Measurements from ENCODE around the gene SCGB2B2. TPM values are rescaled to one million over a fixed set of nuclear protein-coding genes. Genes with fewer than 3 reads are reported as not detected.

Gene SCGB2B2
- total RNA-seq, 1 experiment from 2014 or later, result 0.20 TPM

- TF ChIP-seq, protein P1, sequence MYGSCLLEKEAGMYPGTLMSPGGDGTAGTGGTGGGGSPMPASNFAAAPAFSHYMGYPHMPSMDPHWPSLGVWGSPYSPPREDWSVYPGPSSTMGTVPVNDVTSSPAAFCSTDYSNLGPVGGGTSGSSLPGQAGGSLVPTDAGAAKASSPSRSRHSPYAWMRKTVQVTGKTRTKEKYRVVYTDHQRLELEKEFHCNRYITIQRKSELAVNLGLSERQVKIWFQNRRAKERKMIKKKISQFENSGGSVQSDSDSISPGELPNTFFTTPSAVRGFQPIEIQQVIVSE (CRISPR knock-in tag; IDR thresholded peaks at IDR 0.05; ENCODE audit: borderline replicate concordance), result no peak
- TF ChIP-seq PREB (CRISPR knock-in tag; IDR thresholded peaks at IDR 0.05; ENCODE audit: borderline replicate concordance), result no peak
- TF ChIP-seq, protein P2, sequence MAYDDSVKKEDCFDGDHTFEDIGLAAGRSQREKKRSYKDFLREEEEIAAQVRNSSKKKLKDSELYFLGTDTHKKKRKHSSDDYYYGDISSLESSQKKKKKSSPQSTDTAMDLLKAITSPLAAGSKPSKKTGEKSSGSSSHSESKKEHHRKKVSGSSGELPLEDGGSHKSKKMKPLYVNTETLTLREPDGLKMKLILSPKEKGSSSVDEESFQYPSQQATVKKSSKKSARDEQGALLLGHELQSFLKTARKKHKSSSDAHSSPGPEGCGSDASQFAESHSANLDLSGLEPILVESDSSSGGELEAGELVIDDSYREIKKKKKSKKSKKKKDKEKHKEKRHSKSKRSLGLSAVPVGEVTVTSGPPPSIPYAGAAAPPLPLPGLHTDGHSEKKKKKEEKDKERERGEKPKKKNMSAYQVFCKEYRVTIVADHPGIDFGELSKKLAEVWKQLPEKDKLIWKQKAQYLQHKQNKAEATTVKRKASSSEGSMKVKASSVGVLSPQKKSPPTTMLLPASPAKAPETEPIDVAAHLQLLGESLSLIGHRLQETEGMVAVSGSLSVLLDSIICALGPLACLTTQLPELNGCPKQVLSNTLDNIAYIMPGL (CRISPR knock-in tag; IDR thresholded peaks at IDR 0.05), result no peak
- no peak for TF ChIP-seq OVOL2 (CRISPR knock-in tag; IDR thresholded peaks at IDR 0.05; ENCODE audit: borderline replicate concordance)
These were observed 15.6 kb upstream of the SCGB2B2 start (continued) for GRCh38 chr19:34692549-34692948.

DNA sequence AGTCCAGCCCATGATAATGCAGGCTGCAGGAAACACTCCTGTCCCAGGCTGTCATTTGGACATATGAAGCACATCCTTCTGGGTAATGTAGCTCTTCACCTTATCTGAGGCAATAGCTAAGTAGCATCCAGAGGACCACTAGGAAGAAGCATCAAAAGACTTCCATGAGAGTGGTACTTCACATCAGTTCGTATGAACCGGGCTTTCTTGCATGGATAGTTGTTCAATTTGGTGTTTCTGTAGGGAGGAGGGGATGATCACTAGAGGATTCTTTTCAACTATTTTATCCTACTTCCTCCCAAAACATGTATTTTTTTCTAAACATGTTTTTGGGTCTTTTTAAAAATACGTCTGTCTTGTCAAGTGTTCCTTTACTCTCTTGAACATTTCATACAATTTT, 13.4 kb upstream of the SCGB2B2 start:
- DNase-seq (ENCODE audit: low spot score) (no peak), ATAC-seq (no peak)
- no peak overlapping the region for H3K27ac Mint-ChIP-seq
- ChIA-PET POLR2A (no interaction called here), CTCF (interaction anchor here (1.3 kb wide), 1 partner anchor 51 kb away, joined by 3 read pairs; no protein-coding TSS in a partner anchor)
- peaks cover 4% of the 10 kb centered on the region; the same call in 1 of the 2 replicates for H3K4me1 Mint-ChIP-seq
- H3K36me3 Mint-ChIP-seq, result peaks cover 8% of the 10 kb centered on the region
- no peak for TF ChIP-seq ERG (CRISPR knock-in tag; IDR thresholded peaks at IDR 0.05)
- no peak for TF ChIP-seq ZNF396 (CRISPR knock-in tag; IDR thresholded peaks at IDR 0.05; ENCODE audit: borderline replicate concordance)
- no peak for TF ChIP-seq MLX (CRISPR knock-in tag; IDR thresholded peaks at IDR 0.05)
- H3K9me3 Mint-ChIP-seq, result peaks cover 31% of the 10 kb centered on the region
- H3K27me3 Mint-ChIP-seq (ENCODE audit: low read depth), result peaks cover 16% of the 10 kb centered on the region
- H3K4me3 Mint-ChIP-seq, result no peak overlapping the region

DNA sequence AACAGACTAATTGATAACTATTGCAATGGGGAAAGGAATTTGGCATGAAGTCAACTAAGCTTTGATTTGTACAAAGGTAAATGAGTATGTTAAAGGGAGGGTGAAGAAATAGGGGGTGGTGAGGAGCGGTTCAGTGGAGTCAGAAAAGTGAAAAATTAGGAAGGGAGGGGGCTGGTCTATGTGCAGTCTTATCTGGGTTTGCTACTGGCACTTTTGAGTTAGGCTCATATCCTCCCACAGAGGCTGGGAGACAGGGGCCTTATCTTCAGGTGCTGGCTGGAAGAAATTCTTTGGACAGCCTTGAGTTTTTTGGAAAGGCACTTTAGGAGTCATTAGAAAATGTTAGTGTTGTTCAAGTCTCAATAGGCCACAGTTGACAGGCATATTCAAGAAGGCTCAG, 11.6 kb upstream of the SCGB2B2 start:
- ATAC-seq (no peak), DNase-seq (ENCODE audit: low spot score) (no peak)
- Mint-ChIP-seq H3K27me3 (ENCODE audit: low read depth) (peaks cover 8% of the 10 kb centered on the region), H3K36me3 (peaks cover 25% of the 10 kb centered on the region), H3K4me3 (no peak overlapping the region), H3K4me1 (peaks cover 4% of the 10 kb centered on the region; the same call in 1 of the 2 replicates), H3K27ac (no peak overlapping the region), H3K9me3 (peaks cover 31% of the 10 kb centered on the region)
- ChIA-PET CTCF (no interaction called here), POLR2A (no interaction called here)
- TF ChIP-seq, protein P3, sequence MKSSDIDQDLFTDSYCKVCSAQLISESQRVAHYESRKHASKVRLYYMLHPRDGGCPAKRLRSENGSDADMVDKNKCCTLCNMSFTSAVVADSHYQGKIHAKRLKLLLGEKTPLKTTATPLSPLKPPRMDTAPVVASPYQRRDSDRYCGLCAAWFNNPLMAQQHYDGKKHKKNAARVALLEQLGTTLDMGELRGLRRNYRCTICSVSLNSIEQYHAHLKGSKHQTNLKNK (CRISPR knock-in tag; IDR thresholded peaks at IDR 0.05), result no peak
- TF ChIP-seq, protein P4, sequence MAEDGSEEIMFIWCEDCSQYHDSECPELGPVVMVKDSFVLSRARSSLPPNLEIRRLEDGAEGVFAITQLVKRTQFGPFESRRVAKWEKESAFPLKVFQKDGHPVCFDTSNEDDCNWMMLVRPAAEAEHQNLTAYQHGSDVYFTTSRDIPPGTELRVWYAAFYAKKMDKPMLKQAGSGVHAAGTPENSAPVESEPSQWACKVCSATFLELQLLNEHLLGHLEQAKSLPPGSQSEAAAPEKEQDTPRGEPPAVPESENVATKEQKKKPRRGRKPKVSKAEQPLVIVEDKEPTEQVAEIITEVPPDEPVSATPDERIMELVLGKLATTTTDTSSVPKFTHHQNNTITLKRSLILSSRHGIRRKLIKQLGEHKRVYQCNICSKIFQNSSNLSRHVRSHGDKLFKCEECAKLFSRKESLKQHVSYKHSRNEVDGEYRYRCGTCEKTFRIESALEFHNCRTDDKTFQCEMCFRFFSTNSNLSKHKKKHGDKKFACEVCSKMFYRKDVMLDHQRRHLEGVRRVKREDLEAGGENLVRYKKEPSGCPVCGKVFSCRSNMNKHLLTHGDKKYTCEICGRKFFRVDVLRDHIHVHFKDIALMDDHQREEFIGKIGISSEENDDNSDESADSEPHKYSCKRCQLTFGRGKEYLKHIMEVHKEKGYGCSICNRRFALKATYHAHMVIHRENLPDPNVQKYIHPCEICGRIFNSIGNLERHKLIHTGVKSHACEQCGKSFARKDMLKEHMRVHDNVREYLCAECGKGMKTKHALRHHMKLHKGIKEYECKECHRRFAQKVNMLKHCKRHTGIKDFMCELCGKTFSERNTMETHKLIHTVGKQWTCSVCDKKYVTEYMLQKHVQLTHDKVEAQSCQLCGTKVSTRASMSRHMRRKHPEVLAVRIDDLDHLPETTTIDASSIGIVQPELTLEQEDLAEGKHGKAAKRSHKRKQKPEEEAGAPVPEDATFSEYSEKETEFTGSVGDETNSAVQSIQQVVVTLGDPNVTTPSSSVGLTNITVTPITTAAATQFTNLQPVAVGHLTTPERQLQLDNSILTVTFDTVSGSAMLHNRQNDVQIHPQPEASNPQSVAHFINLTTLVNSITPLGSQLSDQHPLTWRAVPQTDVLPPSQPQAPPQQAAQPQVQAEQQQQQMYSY (CRISPR knock-in tag; IDR thresholded peaks at IDR 0.05), result no peak
- TF ChIP-seq EMX1 (CRISPR knock-in tag; IDR thresholded peaks at IDR 0.05) (no peak), ATF2 (CRISPR knock-in tag; IDR thresholded peaks at IDR 0.05; ENCODE audit: borderline replicate concordance, low read depth) (no peak), PREB (CRISPR knock-in tag; IDR thresholded peaks at IDR 0.05; ENCODE audit: borderline replicate concordance) (no peak), NFYB (CRISPR knock-in tag; conservative IDR thresholded peaks at IDR 0.05; ENCODE audit: low read depth) (no peak), FOXP4 (CRISPR knock-in tag; IDR thresholded peaks at IDR 0.05) (no peak)
